T-cell (primary cell): ENCODE results near the gene SEL1L3. TPM values are rescaled to one million over a fixed set of nuclear protein-coding genes. Genes with fewer than 3 reads are reported as not detected.

ENCODE experiments used
- ATAC-seq, 4 experiments: fragments of 200-7000 bp in 3 of 4; fragments of 150-1000 bp in 1 of 4; cut with Tn5 transposase; replicated peaks in 1 of 4; 1 replicate in 3 of 4; 2 replicates in 1 of 4; pipeline ENCODE4 v1.10.0; 2021; ENCODE audit warnings: moderate library complexity in 3 of 4, mild to moderate bottlenecking in 2 of 4, moderate number of reproducible peaks in 1 of 4
- CTCF ChIA-PET, 2 donors: fragments of 300-600 bp; sonication (Branson Sonifier 250); formaldehyde crosslinking; loops; one replicate each; lab custom pipeline; 2022; ENCODE audit warnings: antibody characterized with exemption in 2 of 2; lab: Charles Lee
- POLR2A ChIA-PET, 2 donors: fragments of 300-600 bp; sonication (Branson Sonifier 250); formaldehyde crosslinking; loops; one replicate each; lab custom pipeline; 2022; ENCODE audit warnings: antibody characterized with exemption in 2 of 2; lab: Charles Lee
- DNase-seq, 35 experiments: peaks; one replicate each; pipeline versions ENCODE4 v3.0.0 to v3.0.0-alpha.2; 2013 to 2023
- H3K27ac ChIP-seq: one replicate; pipeline ENCODE4 v1.5.1; 2013; ENCODE audit warnings: low read length
- H3K27me3 ChIP-seq, 2 experiments: replicated peaks in 1 of 2; 1 replicate in 1 of 2; 2 replicates in 1 of 2; pipeline versions ENCODE4 v1.6.1 to v1.7.0; 2013; ENCODE audit warnings: low read length in 1 of 2, mixed read lengths in 1 of 2; ENCODE audit not compliant: control insufficient read depth in 2 of 2, insufficient read depth in 2 of 2; ENCODE audit errors: extremely low read depth in 1 of 2
- H3K36me3 ChIP-seq, 2 donors: 1 replicate in 1 of 2; 2 replicates in 1 of 2; pipeline versions ENCODE4 v1.6.1 to v1.7.0; 2013; ENCODE audit warnings: low read length in 1 of 2; ENCODE audit not compliant: control insufficient read depth in 2 of 2, insufficient read depth in 1 of 2; ENCODE audit errors: extremely low read depth in 1 of 2
- H3K4me1 ChIP-seq, 2 experiments: 1 replicate in 1 of 2; 2 replicates in 1 of 2; pipeline versions ENCODE4 v1.6.1 to v1.7.0; 2013; ENCODE audit warnings: low read length in 2 of 2, mixed read lengths in 1 of 2; ENCODE audit not compliant: insufficient read depth in 2 of 2, control insufficient read depth in 1 of 2; ENCODE audit errors: extremely low read depth in 1 of 2
- H3K4me3 ChIP-seq, 2 donors: 1 replicate in 1 of 2; 2 replicates in 1 of 2; pipeline versions ENCODE4 v1.5.1 to v1.7.0; 2013; ENCODE audit warnings: mild to moderate bottlenecking in 2 of 2, low read length in 1 of 2, moderate library complexity in 1 of 2; ENCODE audit not compliant: control insufficient read depth in 1 of 2; ENCODE audit errors: extremely low read depth in 1 of 2
- H3K9me3 ChIP-seq: 2 replicates; pipeline ENCODE4 v1.7.0; 2013
- H3K27ac Mint-ChIP-seq, 2 donors: one replicate each; pipeline ENCODE4 v1.8.0; 2020 to 2021; ENCODE audit warnings: mild to moderate bottlenecking in 2 of 2, mixed read lengths in 2 of 2
- H3K27me3 Mint-ChIP-seq, 2 donors: one replicate each; pipeline ENCODE4 v1.8.0; 2021 to 2022; ENCODE audit warnings: mixed read lengths in 2 of 2
- H3K36me3 Mint-ChIP-seq: one replicate; pipeline ENCODE4 v1.8.0; 2021; ENCODE audit warnings: mixed read lengths
- H3K4me1 Mint-ChIP-seq, 3 donors: one replicate each; pipeline ENCODE4 v1.8.0; 2020 to 2022; ENCODE audit warnings: mixed read lengths in 3 of 3, mild to moderate bottlenecking in 1 of 3
- H3K4me3 Mint-ChIP-seq, 3 donors: one replicate each; pipeline ENCODE4 v1.8.0; 2020 to 2022; ENCODE audit warnings: mild to moderate bottlenecking in 3 of 3, mixed read lengths in 3 of 3, moderate library complexity in 3 of 3
- H3K9me3 Mint-ChIP-seq, 3 donors: one replicate each; pipeline ENCODE4 v1.8.0; 2020 to 2022; ENCODE audit warnings: mixed read lengths in 3 of 3
- WGBS: methylation state at CpG from one replicate; pipeline ENCODE4 v1.1.5; 2013; ENCODE audit warnings: missing lambda C conversion rate; ENCODE audit not compliant: insufficient coverage; 5-methylcytosine and 5-hydroxymethylcytosine counted together
- total RNA-seq, 35 experiments: library from RNA in 6 of 35; stranded (reverse) in 6 of 35; fragments of 120-200 nt in 1 of 35; gene quantifications; one replicate each; pipeline versions ENCODE4 v1.2.1 to v1.2.4 and lab custom pipeline; 2013 to 2026

Gene SEL1L3
- total RNA-seq, 5 donors from 2014 or later (not counting 1 experiment from before 2014, with no cell fraction given): 43.6 to 69.9 (median 50.1) TPM

DNA sequence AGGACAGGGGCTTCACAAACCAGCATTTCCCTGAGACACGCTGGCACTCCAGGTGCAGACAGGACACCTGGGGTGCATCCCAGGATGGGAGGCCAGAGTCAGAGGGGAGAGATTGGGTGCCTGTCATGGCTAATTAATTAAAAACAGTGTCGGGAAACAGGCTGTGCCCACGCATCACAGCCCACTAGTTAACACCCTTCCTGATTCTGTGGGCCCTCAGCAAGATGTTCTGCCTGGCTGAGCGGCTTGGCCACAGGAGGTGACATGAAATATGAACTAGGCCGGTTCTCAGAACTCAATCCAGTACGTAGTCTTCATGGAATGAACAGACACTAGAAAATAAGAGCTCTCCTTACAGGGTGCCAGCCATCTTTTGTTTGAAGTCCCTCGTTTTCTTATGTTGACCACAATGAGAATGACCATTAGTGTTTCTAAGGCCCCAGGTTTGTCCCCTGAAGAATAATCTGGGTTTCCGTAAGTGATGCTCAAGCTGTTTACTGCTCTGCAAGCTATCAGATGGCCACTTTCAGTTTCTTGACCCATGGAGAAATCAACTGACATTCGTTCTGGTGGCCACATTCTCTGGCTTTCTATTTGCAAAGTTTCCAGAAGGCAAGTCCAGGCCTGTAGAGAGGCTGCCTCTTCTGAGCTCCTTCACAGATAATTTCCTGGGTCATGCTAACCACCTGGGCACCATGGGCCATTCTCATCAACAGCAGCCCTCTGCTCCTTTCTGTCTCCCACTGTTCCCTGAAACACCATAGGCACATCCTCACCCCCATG is 134.9 kb downstream of the SEL1L3 start:
- 83% methylated on average over 8 of the region's 9 CpGs for WGBS
- H3K27ac ChIP-seq: no peak overlapping the region
- H3K36me3 ChIP-seq: no peaks in the 10 kb centered on the region
- Mint-ChIP-seq H3K27me3 (no peaks in the 10 kb centered on the region), H3K36me3 (no peaks in the 10 kb centered on the region), H3K4me1 (peaks cover 0 to 4% (median 0%) of the 10 kb centered on the region in 3 donors), H3K4me3 (no peak overlapping the region), H3K9me3 (peaks cover 0 to 3% (median 0%) of the 10 kb centered on the region in 3 donors), H3K27ac (no peak overlapping the region)
- ATAC-seq (no peak), DNase-seq (no peak)
- H3K4me1 ChIP-seq: peaks cover 0 to 3% of the 10 kb centered on the region in 2 experiments
- ChIA-PET CTCF (no interaction called here), POLR2A (no interaction called here)
- no peaks in the 10 kb centered on the region for H3K9me3 ChIP-seq
- H3K4me3 ChIP-seq: no peak overlapping the region
- H3K27me3 ChIP-seq: no peaks in the 10 kb centered on the region

DNA sequence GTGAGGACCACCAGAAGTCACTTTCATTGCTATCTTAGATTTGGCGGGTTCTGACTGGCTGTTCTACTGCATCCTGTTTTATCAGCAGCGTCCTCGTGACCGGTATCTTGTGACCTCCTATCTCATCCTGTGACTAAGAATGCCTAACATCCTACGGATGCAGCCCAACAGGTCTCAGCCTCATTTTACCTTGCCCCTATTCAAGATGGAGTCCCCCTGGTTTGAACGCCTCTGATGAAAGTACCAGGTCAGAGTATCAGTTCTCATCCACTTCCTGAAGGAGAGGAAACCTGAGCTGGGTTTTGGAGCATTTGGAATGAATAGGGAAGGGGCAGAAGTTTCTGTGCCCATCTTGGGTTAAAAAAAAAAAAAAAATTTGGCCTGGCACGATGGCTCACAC is 136.9 kb downstream of the SEL1L3 start:
- no peaks in the 10 kb centered on the region for H3K27me3 ChIP-seq
- ATAC-seq (no peak), DNase-seq (no peak)
- 100% methylated on average over 3 of the region's 7 CpGs for WGBS
- peaks cover 0 to 3% of the 10 kb centered on the region in 2 experiments for H3K4me1 ChIP-seq
- Mint-ChIP-seq H3K36me3 (no peaks in the 10 kb centered on the region), H3K9me3 (peaks cover 0 to 3% (median 0%) of the 10 kb centered on the region in 3 donors), H3K27ac (no peak overlapping the region), H3K4me3 (no peak overlapping the region), H3K27me3 (no peaks in the 10 kb centered on the region), H3K4me1 (peaks cover 0 to 4% (median 0%) of the 10 kb centered on the region in 3 donors)
- no peaks in the 10 kb centered on the region for H3K9me3 ChIP-seq
- no peak overlapping the region for H3K27ac ChIP-seq
- ChIA-PET POLR2A (no interaction called here), CTCF (interaction anchor here in 1 of 2 donors (0.7 kb wide), 1 partner anchor 334 kb away, joined by 3 read pairs; no protein-coding TSS in a partner anchor)
- H3K4me3 ChIP-seq: no peak overlapping the region
- no peaks in the 10 kb centered on the region for H3K36me3 ChIP-seq

GRCh38 chr4:25723409-25723808 is 139.4 kb downstream of the SEL1L3 start:
- Mint-ChIP-seq H3K9me3 (peaks cover 0 to 3% (median 0%) of the 10 kb centered on the region in 3 donors), H3K4me3 (no peak overlapping the region), H3K27ac (no peak overlapping the region), H3K27me3 (no peaks in the 10 kb centered on the region), H3K4me1 (no peaks in the 10 kb centered on the region), H3K36me3 (no peaks in the 10 kb centered on the region)
- H3K27ac ChIP-seq: no peak overlapping the region
- no peak for DNase-seq
- ChIA-PET CTCF (no interaction called here), POLR2A (no interaction called here)
- H3K9me3 ChIP-seq: no peaks in the 10 kb centered on the region
- WGBS: 89% methylated on average over 1 of the region's 1 CpG
- ATAC-seq: no peak
- no peaks in the 10 kb centered on the region for H3K27me3 ChIP-seq
- H3K4me3 ChIP-seq: no peak overlapping the region
- no peaks in the 10 kb centered on the region for H3K36me3 ChIP-seq
- no peaks in the 10 kb centered on the region for H3K4me1 ChIP-seq

- DNase-seq (no peak), ATAC-seq (no peak)
- Histone ChIP-seq H3K9me3 (no peaks in the 10 kb centered on the region), H3K27me3 (no peaks in the 10 kb centered on the region), H3K36me3 (no peaks in the 10 kb centered on the region), H3K4me3 (no peak overlapping the region), H3K4me1 (no peaks in the 10 kb centered on the region), H3K27ac (no peak overlapping the region)
- H3K9me3 Mint-ChIP-seq: peaks cover 0 to 3% (median 0%) of the 10 kb centered on the region in 3 donors
- no peaks in the 10 kb centered on the region for H3K4me1 Mint-ChIP-seq
- ChIA-PET POLR2A (no interaction called here), CTCF (no interaction called here)
- no peak overlapping the region for H3K27ac Mint-ChIP-seq
- H3K27me3 Mint-ChIP-seq: no peaks in the 10 kb centered on the region
- H3K36me3 Mint-ChIP-seq: no peaks in the 10 kb centered on the region
- no peak overlapping the region for H3K4me3 Mint-ChIP-seq
- WGBS: 100% methylated on average over 3 of the region's 3 CpGs
Observed at GRCh38 chr4:25722964-25723363, 139.8 kb downstream of the SEL1L3 start.

GRCh38 chr4:25713812-25714211 is 149.0 kb downstream of the SEL1L3 start:
- Mint-ChIP-seq H3K4me1 (no peaks in the 10 kb centered on the region), H3K27ac (no peak overlapping the region)
- CTCF ChIA-PET: no interaction called here

DNA sequence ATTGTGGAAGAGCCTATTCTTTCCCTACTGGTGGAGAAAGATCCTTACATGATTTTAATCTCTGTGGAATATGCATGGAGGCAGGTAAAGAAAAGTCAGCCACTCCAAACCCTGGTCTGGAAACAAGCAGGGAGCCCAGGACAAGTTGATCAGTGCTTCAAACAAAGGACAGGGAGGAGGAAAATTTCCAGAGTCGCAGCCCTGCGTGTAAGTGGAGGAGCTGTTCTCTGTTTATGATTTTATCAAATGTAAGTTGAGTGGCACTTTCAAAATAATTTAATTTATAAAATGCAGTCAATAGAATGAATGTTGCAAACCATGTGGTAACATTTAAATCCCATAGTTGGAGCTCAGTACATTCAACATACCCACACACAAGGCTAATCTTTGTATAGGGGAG is 150.2 kb downstream of the SEL1L3 start:
- H3K9me3 ChIP-seq: no peaks in the 10 kb centered on the region
- Mint-ChIP-seq H3K27me3 (peaks cover 3 to 4% of the 10 kb centered on the region in 2 donors), H3K36me3 (no peaks in the 10 kb centered on the region), H3K9me3 (peaks cover 0 to 4% (median 4%) of the 10 kb centered on the region in 3 donors), H3K27ac (no peak overlapping the region), H3K4me3 (no peak overlapping the region), H3K4me1 (no peaks in the 10 kb centered on the region)
- no CpG with 5 or more reads among the region's 2 CpGs for WGBS
- no peak overlapping the region for H3K27ac ChIP-seq
- ATAC-seq (no peak), DNase-seq (no peak)
- ChIA-PET CTCF (no interaction called here), POLR2A (no interaction called here)
- no peak overlapping the region for H3K4me3 ChIP-seq
- H3K27me3 ChIP-seq: no peaks in the 10 kb centered on the region
- no peaks in the 10 kb centered on the region for H3K36me3 ChIP-seq
- H3K4me1 ChIP-seq: no peaks in the 10 kb centered on the region

More at GRCh38 chr4:25713812-25714211, 149.0 kb downstream of the SEL1L3 start:
- Mint-ChIP-seq H3K9me3 (peaks cover 0 to 4% (median under 1%) of the 10 kb centered on the region in 3 donors), H3K27me3 (peaks cover 0 to 4% of the 10 kb centered on the region in 2 donors), H3K36me3 (no peaks in the 10 kb centered on the region), H3K4me3 (no peak overlapping the region)
- POLR2A ChIA-PET: no interaction called here
- H3K4me1 ChIP-seq: no peaks in the 10 kb centered on the region
- ATAC-seq (no peak), DNase-seq (no peak)
- no peak overlapping the region for H3K4me3 ChIP-seq
- no peaks in the 10 kb centered on the region for H3K36me3 ChIP-seq
- H3K9me3 ChIP-seq: no peaks in the 10 kb centered on the region
- WGBS: no CpG with 5 or more reads among the region's 4 CpGs
- H3K27me3 ChIP-seq: no peaks in the 10 kb centered on the region
- H3K27ac ChIP-seq: no peak overlapping the region
